IMR-90 (cell line): ENCODE measurements around the gene AP2B1. TPM values are rescaled to one million over a fixed set of nuclear protein-coding genes. Genes with fewer than 3 reads are reported as not detected.

Source experiments
- ATAC-seq: fragments of 200-7000 bp; cut with Tn5 transposase; 2 replicates; pipeline ENCODE4 v1.9.1; 2020; ENCODE audit warnings: low read depth, mild to moderate bottlenecking, moderate library complexity
- BruUV-seq: library from RNA; stranded (reverse); fragments of 400-500 nt; replicated peaks from 2 replicates; lab custom pipeline; 2021; lab: Mats Ljungman, UMichigan
- CTCF ChIA-PET: fragments of 300-600 bp; formaldehyde crosslinking; extraction: SDS; loops from one replicate; lab custom pipeline; 2021; ENCODE audit warnings: antibody characterized with exemption; lab: Yijun Ruan, JAX
- POLR2A ChIA-PET: fragments of 300-600 bp; sonication (Branson Sonifier 250); formaldehyde crosslinking; loops from one replicate; lab custom pipeline; 2022; ENCODE audit warnings: antibody characterized with exemption; ENCODE audit not compliant: unreplicated experiment; lab: Charles Lee
- DNase-seq: peaks from one replicate; pipeline ENCODE4 v3.0.0; 2013
- H2AFZ ChIP-seq: replicated peaks from 2 replicates; pipeline ENCODE3; 2013; ENCODE audit warnings: low read length, mild to moderate bottlenecking; ENCODE audit not compliant: poor library complexity
- H2AK5ac ChIP-seq: 2 replicates; pipeline ENCODE4 v1.6.1; 2013; ENCODE audit warnings: low read depth, low read length, inconsistent platforms
- H2AK9ac ChIP-seq: replicated peaks from 2 replicates; pipeline ENCODE3; 2013; ENCODE audit warnings: mild to moderate bottlenecking, low read depth, low read length, moderate library complexity; ENCODE audit not compliant: poor library complexity
- H2BK120ac ChIP-seq: 2 replicates; pipeline ENCODE4 v1.6.1; 2013; ENCODE audit warnings: low read depth, low read length, inconsistent platforms
- H2BK15ac ChIP-seq: 3 replicates; pipeline ENCODE4 v1.6.1; 2013; ENCODE audit warnings: low read depth, low read length, inconsistent platforms
- H2BK20ac ChIP-seq: 2 replicates; pipeline ENCODE4 v1.6.1; 2013; ENCODE audit warnings: low read depth, mild to moderate bottlenecking, inconsistent platforms, low read length, moderate library complexity
- H2BK5ac ChIP-seq: 2 replicates; pipeline ENCODE4 v1.6.1; 2013; ENCODE audit warnings: mild to moderate bottlenecking, low read depth, low read length, inconsistent platforms; ENCODE audit not compliant: poor library complexity, severe bottlenecking
- H3K14ac ChIP-seq: replicated peaks from 2 replicates; pipeline ENCODE4 v1.6.1; 2013; ENCODE audit warnings: low read depth, low read length, inconsistent platforms
- H3K18ac ChIP-seq: 2 replicates; pipeline ENCODE4 v1.6.1; 2013; ENCODE audit warnings: low read depth, low read length, control low read depth
- H3K23ac ChIP-seq: 2 replicates; pipeline ENCODE4 v1.6.1; 2013; ENCODE audit warnings: low read depth, low read length, inconsistent platforms
- H3K27ac ChIP-seq: 2 replicates; pipeline ENCODE4 v1.5.1; 2013; ENCODE audit warnings: mild to moderate bottlenecking, control low read depth, low read length; ENCODE audit not compliant: insufficient read depth
- H3K27me3 ChIP-seq: 2 replicates; pipeline ENCODE4 v1.6.1; 2013; ENCODE audit warnings: low read length; ENCODE audit not compliant: control insufficient read depth, insufficient read depth
- H3K36me3 ChIP-seq: 2 replicates; pipeline ENCODE4 v1.6.1; 2013; ENCODE audit warnings: low read length, mixed read lengths; ENCODE audit not compliant: control insufficient read depth, insufficient read depth
- H3K4ac ChIP-seq: 2 replicates; pipeline ENCODE4 v1.6.1; 2013; ENCODE audit warnings: low read depth, low read length, inconsistent platforms
- H3K4me1 ChIP-seq: 2 replicates; pipeline ENCODE4 v1.6.1; 2013; ENCODE audit warnings: low read length, mixed read lengths; ENCODE audit not compliant: control insufficient read depth, insufficient read depth
- H3K4me2 ChIP-seq: 2 replicates; pipeline ENCODE4 v1.6.1; 2013; ENCODE audit warnings: low read depth, mild to moderate bottlenecking, control low read depth, low read length, moderate library complexity
- H3K4me3 ChIP-seq: 2 replicates; pipeline ENCODE4 v1.5.1; 2013; ENCODE audit warnings: low read depth, mild to moderate bottlenecking, control low read depth, low read length, moderate library complexity; ENCODE audit not compliant: insufficient read depth
- H3K56ac ChIP-seq: 2 replicates; pipeline ENCODE4 v1.6.1; 2013; ENCODE audit warnings: low read length, inconsistent platforms; ENCODE audit not compliant: insufficient read depth; ENCODE audit errors: extremely low read depth
- H3K79me1 ChIP-seq, 2 experiments: 2 replicates each; pipeline ENCODE4 v1.6.1; 2013; ENCODE audit warnings: low read length in 2 of 2, inconsistent platforms in 1 of 2, low read depth in 1 of 2
- H3K9ac ChIP-seq: 2 replicates; pipeline ENCODE4 v1.6.1; 2013; ENCODE audit warnings: low read depth, low read length, control low read depth
- H3K9me1 ChIP-seq: 2 replicates; pipeline ENCODE4 v1.6.1; 2013; ENCODE audit warnings: low read length, inconsistent platforms; ENCODE audit not compliant: insufficient read depth
- H3K9me3 ChIP-seq: 2 replicates; pipeline ENCODE4 v1.6.1; 2013; ENCODE audit warnings: low read length; ENCODE audit not compliant: control insufficient read depth, insufficient read depth
- H4K20me1 ChIP-seq: 2 replicates; pipeline ENCODE4 v1.6.1; 2013; ENCODE audit warnings: low read length, inconsistent platforms; ENCODE audit not compliant: insufficient read depth
- H4K5ac ChIP-seq: 2 replicates; pipeline ENCODE4 v1.6.1; 2013; ENCODE audit warnings: mild to moderate bottlenecking, low read depth, low read length, control low read depth
- H4K8ac ChIP-seq, 2 experiments: 2 replicates each; pipeline ENCODE4 v1.6.1; 2013; ENCODE audit warnings: low read depth in 2 of 2, low read length in 2 of 2, control low read depth in 1 of 2, inconsistent platforms in 1 of 2
- H4K91ac ChIP-seq: 2 replicates; pipeline ENCODE4 v1.6.1; 2013; ENCODE audit warnings: low read depth, low read length, inconsistent platforms; ENCODE audit not compliant: insufficient read depth
- BHLHE40 ChIP-seq: fragments of 150-350 bp; IDR thresholded peaks from 2 replicates; pipeline ENCODE4 v1.6.1; 2016; ENCODE audit warnings: mild to moderate bottlenecking, low read depth, low read length
- CEBPB ChIP-seq: IDR thresholded peaks from 2 replicates; pipeline ENCODE4 v1.6.1; 2012; ENCODE audit warnings: low read depth, low read length, improper control_type of control experiment
- CHD1 ChIP-seq: IDR thresholded peaks from 2 replicates; pipeline ENCODE4 v1.6.1; 2012; ENCODE audit warnings: low read depth, low read length, improper control_type of control experiment
- FOS ChIP-seq: fragments of 150-350 bp; IDR thresholded peaks from 2 replicates; pipeline ENCODE4 v1.6.1; 2016; ENCODE audit warnings: low read depth, low read length
- MAFK ChIP-seq: IDR thresholded peaks from 2 replicates; pipeline ENCODE4 v1.6.1; 2012; ENCODE audit warnings: low read depth, low read length, improper control_type of control experiment
- MAZ ChIP-seq: IDR thresholded peaks from 2 replicates; pipeline ENCODE4 v1.6.1; 2012; ENCODE audit warnings: low read depth, mild to moderate bottlenecking, low read length, improper control_type of control experiment, moderate library complexity, borderline replicate concordance
- MXI1 ChIP-seq: IDR thresholded peaks from 2 replicates; pipeline ENCODE4 v1.6.1; 2012; ENCODE audit warnings: low read depth, mild to moderate bottlenecking, low read length, moderate library complexity, borderline replicate concordance
- NFE2L2 ChIP-seq: fragments of 150-350 bp; IDR thresholded peaks from 2 replicates; pipeline ENCODE4 v1.6.1; 2016; ENCODE audit warnings: low read depth, mild to moderate bottlenecking, low read length
- POLR2A ChIP-seq: IDR thresholded peaks from 2 replicates; pipeline ENCODE4 v1.6.1; 2012; ENCODE audit warnings: mild to moderate bottlenecking, low read depth, low read length
- RAD21 ChIP-seq: IDR thresholded peaks from 2 replicates; pipeline ENCODE4 v1.6.1; 2012; ENCODE audit warnings: low read length, improper control_type of control experiment
- RCOR1 ChIP-seq: IDR thresholded peaks from 2 replicates; pipeline ENCODE4 v1.6.1; 2012; ENCODE audit warnings: mild to moderate bottlenecking, low read length, improper control_type of control experiment; ENCODE audit not compliant: insufficient replicate concordance
- RFX5 ChIP-seq: IDR thresholded peaks from 2 replicates; pipeline ENCODE4 v1.8.0; 2012; ENCODE audit warnings: low read depth, mild to moderate bottlenecking, low read length, moderate library complexity
- SMC3 ChIP-seq: fragments of 150-350 bp; IDR thresholded peaks from 2 replicates; pipeline ENCODE4 v1.6.1; 2016; ENCODE audit warnings: low read depth, mild to moderate bottlenecking, antibody characterized with exemption, low read length, moderate library complexity
- USF2 ChIP-seq: fragments of 150-350 bp; IDR thresholded peaks from 2 replicates; pipeline ENCODE4 v1.6.1; 2017; ENCODE audit warnings: mild to moderate bottlenecking, antibody characterized with exemption, low read length, low read depth
- WGBS, 2 experiments: methylation state at CpG; one replicate each; pipeline versions ENCODE4 v1.1.5 to v1.1.7; 2013; ENCODE audit warnings: missing lambda C conversion rate in 2 of 2; ENCODE audit not compliant: insufficient read length in 1 of 2; ENCODE audit errors: extremely low coverage in 2 of 2; 5-methylcytosine and 5-hydroxymethylcytosine counted together
- dilution Hi-C: fragments of 300-500 bp; cut with HindIII; formaldehyde crosslinking; loops from one replicate; pipeline ENCODE4 v1.14.3; 2018; ENCODE audit warnings: low sequenced_read_pairs; ENCODE audit not compliant: unreplicated experiment
- in situ Hi-C: fragments of 300-500 bp; cut with MboI; formaldehyde crosslinking; loops from 3 replicates; pipeline ENCODE4 v1.14.3; 2019; ENCODE audit warnings: low sequenced_read_pairs, inconsistent platforms, mixed read lengths
- intact Hi-C: fragments of 100-400 bp; cut with micrococcal nuclease; formaldehyde crosslinking; loops from 2 replicates; pipeline ENCODE4 v1.10.0; 2022
- polyA plus RNA-seq, 3 experiments: library from polyadenylated mRNA; depleted of rRNA; stranded (reverse); fragments of >200 nt; gene quantifications; 2 replicates each; pipeline ENCODE4 v1.2.3, GENCODE V29; 2012; ENCODE audit warnings: low replicate concordance in 1 of 3
- total RNA-seq: library from RNA; depleted of rRNA; stranded (reverse); fragments of >200 nt; gene quantifications from 2 replicates; pipeline ENCODE4 v1.2.3, GENCODE V29; 2012
- TF ChIP-seq, protein P1 (sequence below): conservative IDR thresholded peaks from 2 replicates; pipeline ENCODE4 v1.5.1; 2012; ENCODE audit warnings: mild to moderate bottlenecking, low read depth, low read length, improper control_type of control experiment
- TF ChIP-seq, protein P2 (sequence below): fragments of 150-350 bp; IDR thresholded peaks from 2 replicates; pipeline ENCODE4 v1.6.1; 2016; ENCODE audit warnings: low read depth, mild to moderate bottlenecking, low read length, moderate library complexity, borderline replicate concordance

AP2B1 gene
- total and polyA plus RNA-seq, 2 of the 4 experiments (the other 2 are of a cell fraction) = 102 to 125 TPM

DNA sequence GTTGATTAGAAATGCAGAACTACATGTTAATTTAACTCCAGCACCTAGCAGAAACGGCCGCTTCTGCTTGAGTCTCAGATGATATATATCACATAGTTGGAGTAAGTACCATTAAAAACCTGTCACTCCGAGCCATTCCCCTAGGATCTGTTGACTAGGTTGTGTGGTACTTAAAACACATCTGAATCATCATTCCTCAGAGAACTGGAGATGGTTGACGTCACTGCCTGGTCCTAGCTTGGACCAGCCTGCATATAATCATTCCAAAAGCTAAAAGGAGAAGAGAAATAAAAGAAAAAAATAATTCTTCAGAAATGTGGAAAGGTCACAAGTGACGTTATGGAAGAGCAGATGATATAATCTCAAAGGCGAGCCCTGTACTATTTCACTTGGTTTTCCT, 113.0 kb downstream of the AP2B1 start:
- Histone ChIP-seq H2BK20ac (no peak overlapping the region), H3K14ac (no peak overlapping the region), H3K36me3 (peaks cover 10% of the 10 kb centered on the region), H3K9me3 (no peaks in the 10 kb centered on the region), H2BK5ac (no peak overlapping the region), H2BK15ac (no peak overlapping the region), H4K91ac (no peak overlapping the region), H3K23ac (no peak overlapping the region), H3K56ac (no peak overlapping the region), H3K9me1 (peaks cover 10% of the 10 kb centered on the region; the same call in 1 of the 2 replicates), H3K79me1 (peaks cover 25 to 27% of the 10 kb centered on the region in 2 experiments), H3K4ac (no peak overlapping the region), H3K4me3 (no peak overlapping the region), H4K20me1 (no peaks in the 10 kb centered on the region; the same call in 1 of the 2 replicates), H3K4me1 (0 out of 2 replicates have a peak, but pooled peaks cover 3% of the 10 kb centered on the region), H3K27me3 (no peaks in the 10 kb centered on the region), H2AK5ac (no peak overlapping the region), H2AFZ (no peak overlapping the region), H4K5ac (no peak overlapping the region), H4K8ac (no peak overlapping the region), H2AK9ac (no peak overlapping the region), H2BK120ac (no peak overlapping the region), H3K4me2 (no peak overlapping the region), H3K9ac (no peak overlapping the region), H3K18ac (no peak overlapping the region), H3K27ac (no peak overlapping the region)
- ChIA-PET POLR2A (no interaction called here), CTCF (no interaction called here)
- DNase-seq (peak; percentile 24), ATAC-seq (no peak)
- in situ Hi-C loops = no loop called here
- intact Hi-C loops = no loop called here
- no TSS peak for BruUV-seq
- no peak for TF ChIP-seq BHLHE40
- TF ChIP-seq RCOR1 = no peak
- TF ChIP-seq RFX5 = no peak
- no peak for TF ChIP-seq USF2
- TF ChIP-seq MXI1 = no peak
- TF ChIP-seq, protein P1, sequence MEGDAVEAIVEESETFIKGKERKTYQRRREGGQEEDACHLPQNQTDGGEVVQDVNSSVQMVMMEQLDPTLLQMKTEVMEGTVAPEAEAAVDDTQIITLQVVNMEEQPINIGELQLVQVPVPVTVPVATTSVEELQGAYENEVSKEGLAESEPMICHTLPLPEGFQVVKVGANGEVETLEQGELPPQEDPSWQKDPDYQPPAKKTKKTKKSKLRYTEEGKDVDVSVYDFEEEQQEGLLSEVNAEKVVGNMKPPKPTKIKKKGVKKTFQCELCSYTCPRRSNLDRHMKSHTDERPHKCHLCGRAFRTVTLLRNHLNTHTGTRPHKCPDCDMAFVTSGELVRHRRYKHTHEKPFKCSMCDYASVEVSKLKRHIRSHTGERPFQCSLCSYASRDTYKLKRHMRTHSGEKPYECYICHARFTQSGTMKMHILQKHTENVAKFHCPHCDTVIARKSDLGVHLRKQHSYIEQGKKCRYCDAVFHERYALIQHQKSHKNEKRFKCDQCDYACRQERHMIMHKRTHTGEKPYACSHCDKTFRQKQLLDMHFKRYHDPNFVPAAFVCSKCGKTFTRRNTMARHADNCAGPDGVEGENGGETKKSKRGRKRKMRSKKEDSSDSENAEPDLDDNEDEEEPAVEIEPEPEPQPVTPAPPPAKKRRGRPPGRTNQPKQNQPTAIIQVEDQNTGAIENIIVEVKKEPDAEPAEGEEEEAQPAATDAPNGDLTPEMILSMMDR = no peak
- no peak for TF ChIP-seq NFE2L2
- no peak for TF ChIP-seq POLR2A
- no peak for TF ChIP-seq CEBPB
- TF ChIP-seq CHD1 = no peak
- TF ChIP-seq, protein P2, sequence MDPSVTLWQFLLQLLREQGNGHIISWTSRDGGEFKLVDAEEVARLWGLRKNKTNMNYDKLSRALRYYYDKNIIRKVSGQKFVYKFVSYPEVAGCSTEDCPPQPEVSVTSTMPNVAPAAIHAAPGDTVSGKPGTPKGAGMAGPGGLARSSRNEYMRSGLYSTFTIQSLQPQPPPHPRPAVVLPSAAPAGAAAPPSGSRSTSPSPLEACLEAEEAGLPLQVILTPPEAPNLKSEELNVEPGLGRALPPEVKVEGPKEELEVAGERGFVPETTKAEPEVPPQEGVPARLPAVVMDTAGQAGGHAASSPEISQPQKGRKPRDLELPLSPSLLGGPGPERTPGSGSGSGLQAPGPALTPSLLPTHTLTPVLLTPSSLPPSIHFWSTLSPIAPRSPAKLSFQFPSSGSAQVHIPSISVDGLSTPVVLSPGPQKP = no peak
- TF ChIP-seq FOS = no peak
- TF ChIP-seq MAZ = no peak
- no peak for TF ChIP-seq MAFK
- TF ChIP-seq SMC3 = no peak
- TF ChIP-seq RAD21 = no peak
- dilution Hi-C loops = no loop called here
- WGBS, 2 experiments = no CpG with 5 or more reads among the region's 6 CpGs
